A549 (cell line): ENCODE data around the gene LRRC51. TPM values are rescaled to one million over a fixed set of nuclear protein-coding genes. Genes with fewer than 3 reads are reported as not detected.

ENCODE experiments used
- ATAC-seq, 2 experiments: fragments of 200-7000 bp in 1 of 2; fragments of >200 bp in 1 of 2; cut with Nextera tagmentation in 1 of 2; cut with Tn5 transposase in 1 of 2; 3 replicates each; pipeline versions ENCODE4 v1.8.0 to v1.9.1; 2018 to 2020; ENCODE audit warnings: mild to moderate bottlenecking in 1 of 2, moderate library complexity in 1 of 2
- CTCF ChIA-PET: fragments of 300-600 bp; sonication (Branson Sonifier 250); formaldehyde crosslinking; extraction: SDS; loops from one replicate; lab custom pipeline; 2021; ENCODE audit warnings: antibody characterized with exemption, inconsistent platforms; lab: Yijun Ruan, JAX
- POLR2A ChIA-PET: fragments of 350-600 bp; formaldehyde crosslinking; extraction: SDS; loops from one replicate; lab custom pipeline; 2021; ENCODE audit warnings: antibody characterized with exemption, inconsistent platforms; lab: Yijun Ruan, JAX
- DNase-seq, 2 experiments: peaks; one replicate each; pipeline versions ENCODE4 v3.0.0 to v3.0.0-alpha.2; 2011 to 2016; ENCODE audit warnings: low read depth in 1 of 2, low spot score in 1 of 2
- FAIRE-seq: peaks from 2 replicates; lab custom pipeline; 2011; peaks lifted over from hg19 to GRCh38; lab: Jason Lieb, UNC
- H3K27ac ChIP-seq, 2 experiments: fragments of >200 bp; sonication (Bioruptor Twin); formaldehyde crosslinking; 3 replicates each; pipeline ENCODE4 v1.5.1; 2016 to 2017
- H3K4me1 ChIP-seq: fragments of >200 bp; sonication (Bioruptor Twin); formaldehyde crosslinking; 3 replicates; pipeline ENCODE4 v1.6.1; 2016
- H3K4me2 ChIP-seq: fragments of >200 bp; sonication (Bioruptor Twin); formaldehyde crosslinking; 3 replicates; pipeline ENCODE4 v1.6.1; 2016
- H3K4me3 ChIP-seq: fragments of >200 bp; sonication (Bioruptor Twin); formaldehyde crosslinking; 3 replicates; pipeline ENCODE4 v1.5.1; 2016
- H3K9me3 ChIP-seq: fragments of >200 bp; sonication (Bioruptor Twin); formaldehyde crosslinking; 3 replicates; pipeline ENCODE4 v1.6.1; 2016
- BHLHE40 ChIP-seq: IDR thresholded peaks from 2 replicates; pipeline ENCODE4 v1.6.1; 2012; ENCODE audit warnings: low read depth, low read length, inconsistent platforms
- CBX2 ChIP-seq: fragments of 200-600 bp; sonication (generic); IDR thresholded peaks from 2 replicates; pipeline ENCODE4 v1.6.1; 2016; ENCODE audit warnings: low read depth, mild to moderate bottlenecking, borderline replicate concordance
- CBX8 ChIP-seq: fragments of 200-600 bp; sonication (generic); IDR thresholded peaks from 2 replicates; pipeline ENCODE4 v1.6.1; 2016
- CEBPB ChIP-seq, 2 experiments: fragments of >200 bp in 1 of 2; sonication (Bioruptor Twin) in 1 of 2; formaldehyde crosslinking in 1 of 2; IDR thresholded peaks; 2 replicates each; pipeline ENCODE4 v1.6.1; 2012 to 2016
- EHF ChIP-seq: fragments of 250-450 bp; sonication (Bioruptor Pico); IDR thresholded peaks from 2 replicates; pipeline ENCODE4 v1.5.0; 2020; ENCODE audit warnings: mild to moderate bottlenecking
- EP300 ChIP-seq, 2 experiments: fragments of >200 bp; sonication (Bioruptor Twin); formaldehyde crosslinking; IDR thresholded peaks; 2 replicates in 1 of 2; 3 replicates in 1 of 2; pipeline ENCODE4 v1.6.1; 2016 to 2017
- ESRRA ChIP-seq: fragments of 150-350 bp; IDR thresholded peaks from 2 replicates; pipeline ENCODE4 v1.6.1; 2014; ENCODE audit warnings: mild to moderate bottlenecking, low read length, borderline replicate concordance
- FOXS1 ChIP-seq: fragments of 250-450 bp; sonication (Bioruptor Pico); IDR thresholded peaks from 2 replicates; pipeline ENCODE4 v1.5.0; 2020; ENCODE audit warnings: mild to moderate bottlenecking, moderate library complexity
- GATA3 ChIP-seq: IDR thresholded peaks from 2 replicates; pipeline ENCODE4 v1.6.1; 2012; ENCODE audit warnings: borderline replicate concordance
- HDAC2 ChIP-seq: fragments of 200-600 bp; sonication (generic); IDR thresholded peaks from 2 replicates; pipeline ENCODE4 v1.6.1; 2016
- HEYL ChIP-seq: fragments of 250-450 bp; sonication (Bioruptor Pico); IDR thresholded peaks from 2 replicates; pipeline ENCODE4 v1.8.0; 2021; ENCODE audit warnings: mild to moderate bottlenecking, moderate library complexity
- HOXB13 ChIP-seq: fragments of 250-450 bp; sonication (Bioruptor Pico); IDR thresholded peaks from 2 replicates; pipeline ENCODE4 v1.5.0; 2020; ENCODE audit warnings: low read depth, mild to moderate bottlenecking, moderate library complexity
- HOXB5 ChIP-seq: fragments of 250-450 bp; sonication (Bioruptor Pico); IDR thresholded peaks from 2 replicates; pipeline ENCODE4 v1.5.0; 2020; ENCODE audit warnings: mild to moderate bottlenecking, moderate library complexity
- JUNB ChIP-seq: fragments of >200 bp; sonication (Bioruptor Twin); formaldehyde crosslinking; IDR thresholded peaks from 2 replicates; pipeline ENCODE4 v1.6.1; 2016
- MAFK ChIP-seq: fragments of 450-650 bp; IDR thresholded peaks from 2 replicates; pipeline ENCODE4 v1.6.1; 2014; ENCODE audit not compliant: partially characterized antibody
- MYC ChIP-seq: IDR thresholded peaks from 2 replicates; pipeline ENCODE4 v1.6.1; 2012; ENCODE audit warnings: mild to moderate bottlenecking, inconsistent platforms, low read length, improper control_type of control experiment, borderline replicate concordance
- NFE2L2 ChIP-seq: fragments of 150-350 bp; conservative IDR thresholded peaks from 2 replicates; pipeline ENCODE4 v1.6.1; 2014; ENCODE audit warnings: low read length
- NR3C1 ChIP-seq: fragments of >200 bp; sonication (Bioruptor Twin); formaldehyde crosslinking; IDR thresholded peaks from 3 replicates; pipeline ENCODE4 v1.6.1; 2017
- RCOR1 ChIP-seq: fragments of 150-350 bp; IDR thresholded peaks from 2 replicates; pipeline ENCODE4 v1.6.1; 2014; ENCODE audit warnings: antibody characterized with exemption, low read length, low read depth
- SMC3 ChIP-seq: fragments of >200 bp; sonication (Bioruptor Twin); formaldehyde crosslinking; IDR thresholded peaks from 3 replicates; pipeline ENCODE4 v1.6.1; 2018; ENCODE audit warnings: inconsistent platforms
- SREBF2 ChIP-seq: fragments of 450-650 bp; IDR thresholded peaks from 2 replicates; pipeline ENCODE4 v1.6.1; 2014; ENCODE audit warnings: mild to moderate bottlenecking, moderate library complexity
- TFCP2L1 ChIP-seq: fragments of 250-450 bp; sonication (Bioruptor Pico); IDR thresholded peaks from 2 replicates; pipeline ENCODE4 v1.5.0; 2021; ENCODE audit warnings: mild to moderate bottlenecking
- TP53 ChIP-seq: fragments of 250-450 bp; sonication (Bioruptor Pico); IDR thresholded peaks from 2 replicates; pipeline ENCODE4 v1.5.0; 2021; ENCODE audit warnings: mild to moderate bottlenecking, moderate library complexity
- ZC3H11A ChIP-seq: fragments of 450-650 bp; IDR thresholded peaks from 2 replicates; pipeline ENCODE4 v1.6.1; 2014; ENCODE audit warnings: antibody characterized with exemption, mild to moderate bottlenecking
- ZFP36 ChIP-seq: fragments of 450-650 bp; IDR thresholded peaks from 2 replicates; pipeline ENCODE4 v1.6.1; 2014; ENCODE audit warnings: borderline replicate concordance; ENCODE audit not compliant: partially characterized antibody
- WGBS: methylation state at CpG from one replicate; pipeline ENCODE4 v1.1.6; 2017; ENCODE audit errors: missing lambda C conversion rate; 5-methylcytosine and 5-hydroxymethylcytosine counted together
- polyA plus RNA-seq, 4 experiments: library from polyadenylated mRNA; depleted of rRNA in 3 of 4; stranded (reverse); fragments of >200 nt; fragmentation: RNase III in 1 of 4; extraction: RNeasy Plus Mini Kit Qiagen cat#74134 plus additional on column Dnase treatment in 1 of 4; gene quantifications; 2 replicates in 3 of 4; 3 replicates in 1 of 4; pipeline ENCODE4 v1.2.3, GENCODE V29; 2011 to 2017
- TF ChIP-seq, protein P1 (sequence below): fragments of 250-450 bp; sonication (Bioruptor Pico); IDR thresholded peaks from 2 replicates; pipeline ENCODE4 v1.5.0; 2020; ENCODE audit warnings: low read depth, mild to moderate bottlenecking, moderate library complexity
- TF ChIP-seq, protein P2 (sequence below): fragments of >200 bp; sonication (Bioruptor Twin); formaldehyde crosslinking; IDR thresholded peaks from 3 replicates; pipeline ENCODE4 v1.6.1; 2016
- TF ChIP-seq, protein P3 (sequence below): IDR thresholded peaks from 2 replicates; pipeline ENCODE4 v1.6.1; 2012; ENCODE audit warnings: low read depth, borderline replicate concordance
- TF ChIP-seq, protein P4 (sequence below): fragments of 450-650 bp; IDR thresholded peaks from 2 replicates; pipeline ENCODE4 v1.6.1; 2014; ENCODE audit warnings: antibody characterized with exemption
- TF ChIP-seq, protein P5 (sequence below): fragments of 250-450 bp; sonication (Bioruptor Pico); IDR thresholded peaks from 2 replicates; pipeline ENCODE4 v1.5.0; 2021; ENCODE audit warnings: mild to moderate bottlenecking, moderate library complexity, borderline replicate concordance
- TF ChIP-seq, protein P6 (sequence below): fragments of >200 bp; sonication (Bioruptor Twin); formaldehyde crosslinking; IDR thresholded peaks from 3 replicates; pipeline ENCODE4 v1.5.1; 2016

LRRC51 gene
- polyA plus RNA-seq, 2 of the 4 experiments (the other 2 are of a cell fraction), result 8.2 to 14.3 TPM

DNA sequence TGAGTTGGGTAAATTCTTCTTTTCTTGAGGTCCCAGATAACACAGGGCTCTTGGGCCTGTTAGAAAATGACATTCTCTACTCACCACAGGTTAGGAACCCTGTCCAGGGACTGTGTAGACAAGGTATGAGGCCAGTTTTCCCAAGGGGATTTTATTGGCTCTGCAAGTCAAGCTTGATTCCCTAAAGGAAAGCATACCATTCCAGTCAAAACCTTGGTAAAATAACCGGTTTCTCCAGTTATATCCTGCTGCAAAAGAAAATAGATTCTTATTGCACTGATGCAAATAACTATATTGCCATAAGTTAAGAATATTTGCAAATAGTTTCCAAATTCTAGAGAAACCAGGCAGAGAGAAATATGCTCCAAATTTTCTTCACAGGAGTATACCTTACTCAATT lies 45.3 kb downstream of the LRRC51 start:
- CTCF ChIA-PET, result interaction anchor here (0.6 to 2.1 kb wide), 8 partner anchors 13 to 345 kb away, joined by 3 to 12 read pairs (median 3); partner anchors contain the start of gene ANAPC15
- no peaks in the 10 kb centered on the region for H3K4me1 ChIP-seq
- DNase-seq, result no peak
- H3K4me2 ChIP-seq, result no peak overlapping the region
- no peak overlapping the region for H3K4me3 ChIP-seq
- ATAC-seq, result no peak
- H3K9me3 ChIP-seq, result no peaks in the 10 kb centered on the region
- WGBS, result 33% methylated on average over 1 of the region's 1 CpG
- no peak for FAIRE-seq
- TF ChIP-seq TFCP2L1 (no peak), HOXB5 (CRISPR knock-in tag) (no peak), MYC (no peak), FOXS1 (no peak), ESRRA (no peak), NFE2L2 (no peak), ZC3H11A (no peak), ZFP36 (no peak), RCOR1 (no peak), GATA3 (no peak), HDAC2 (no peak), EP300 (IDR thresholded peaks at IDR 0.05) (no peak), HEYL (no peak)
- TF ChIP-seq, protein P1, sequence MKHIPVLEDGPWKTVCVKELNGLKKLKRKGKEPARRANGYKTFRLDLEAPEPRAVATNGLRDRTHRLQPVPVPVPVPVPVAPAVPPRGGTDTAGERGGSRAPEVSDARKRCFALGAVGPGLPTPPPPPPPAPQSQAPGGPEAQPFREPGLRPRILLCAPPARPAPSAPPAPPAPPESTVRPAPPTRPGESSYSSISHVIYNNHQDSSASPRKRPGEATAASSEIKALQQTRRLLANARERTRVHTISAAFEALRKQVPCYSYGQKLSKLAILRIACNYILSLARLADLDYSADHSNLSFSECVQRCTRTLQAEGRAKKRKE (CRISPR knock-in tag), result no peak
- TF ChIP-seq, protein P2, sequence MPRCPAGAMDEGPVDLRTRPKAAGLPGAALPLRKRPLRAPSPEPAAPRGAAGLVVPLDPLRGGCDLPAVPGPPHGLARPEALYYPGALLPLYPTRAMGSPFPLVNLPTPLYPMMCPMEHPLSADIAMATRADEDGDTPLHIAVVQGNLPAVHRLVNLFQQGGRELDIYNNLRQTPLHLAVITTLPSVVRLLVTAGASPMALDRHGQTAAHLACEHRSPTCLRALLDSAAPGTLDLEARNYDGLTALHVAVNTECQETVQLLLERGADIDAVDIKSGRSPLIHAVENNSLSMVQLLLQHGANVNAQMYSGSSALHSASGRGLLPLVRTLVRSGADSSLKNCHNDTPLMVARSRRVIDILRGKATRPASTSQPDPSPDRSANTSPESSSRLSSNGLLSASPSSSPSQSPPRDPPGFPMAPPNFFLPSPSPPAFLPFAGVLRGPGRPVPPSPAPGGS, result no peak
- POLR2A ChIA-PET, result no interaction called here
- H3K27ac ChIP-seq, result no peak overlapping the region

DNA sequence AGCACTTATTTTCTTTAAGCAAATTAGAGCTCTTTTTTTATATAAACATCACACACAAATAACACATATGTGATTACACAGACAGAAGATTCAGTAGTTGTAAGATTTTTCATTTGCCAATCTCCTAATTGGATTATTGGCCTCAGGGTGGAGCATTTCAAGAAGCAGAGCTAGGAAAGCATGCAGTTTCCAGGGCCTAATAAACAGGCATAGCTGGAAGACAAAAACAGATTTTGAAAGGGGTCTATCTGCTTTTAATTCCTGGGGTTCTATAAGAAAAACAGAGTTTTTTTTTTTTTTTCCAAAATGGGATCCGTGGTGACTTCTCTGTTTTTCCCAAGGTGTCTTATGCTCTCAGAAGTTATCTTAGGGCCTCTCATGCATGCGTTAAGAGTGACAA lies 47.3 kb downstream of the LRRC51 start:
- ATAC-seq (no peak), FAIRE-seq (no peak), DNase-seq (no peak)
- 37% methylated on average over 2 of the region's 2 CpGs for WGBS
- H3K4me1 ChIP-seq, result no peaks in the 10 kb centered on the region
- H3K4me2 ChIP-seq, result no peak overlapping the region
- TF ChIP-seq CBX2, result no peak
- TF ChIP-seq JUNB, result no peak
- TF ChIP-seq MAFK, result no peak
- no peak for TF ChIP-seq EHF
- no peak for TF ChIP-seq BHLHE40
- no peak for TF ChIP-seq CBX8
- TF ChIP-seq, protein P3, sequence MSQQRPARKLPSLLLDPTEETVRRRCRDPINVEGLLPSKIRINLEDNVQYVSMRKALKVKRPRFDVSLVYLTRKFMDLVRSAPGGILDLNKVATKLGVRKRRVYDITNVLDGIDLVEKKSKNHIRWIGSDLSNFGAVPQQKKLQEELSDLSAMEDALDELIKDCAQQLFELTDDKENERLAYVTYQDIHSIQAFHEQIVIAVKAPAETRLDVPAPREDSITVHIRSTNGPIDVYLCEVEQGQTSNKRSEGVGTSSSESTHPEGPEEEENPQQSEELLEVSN, result no peak
- no peak for TF ChIP-seq SMC3
- TF ChIP-seq CEBPB (IDR thresholded peaks at IDR 0.05), result no peak
- no peak for TF ChIP-seq SREBF2
- no peak for TF ChIP-seq HOXB13 (CRISPR knock-in tag)
- TF ChIP-seq NR3C1, result no peak
- no peak for TF ChIP-seq HDAC2
- no peak for TF ChIP-seq HOXB5 (CRISPR knock-in tag)
- TF ChIP-seq, protein P4, sequence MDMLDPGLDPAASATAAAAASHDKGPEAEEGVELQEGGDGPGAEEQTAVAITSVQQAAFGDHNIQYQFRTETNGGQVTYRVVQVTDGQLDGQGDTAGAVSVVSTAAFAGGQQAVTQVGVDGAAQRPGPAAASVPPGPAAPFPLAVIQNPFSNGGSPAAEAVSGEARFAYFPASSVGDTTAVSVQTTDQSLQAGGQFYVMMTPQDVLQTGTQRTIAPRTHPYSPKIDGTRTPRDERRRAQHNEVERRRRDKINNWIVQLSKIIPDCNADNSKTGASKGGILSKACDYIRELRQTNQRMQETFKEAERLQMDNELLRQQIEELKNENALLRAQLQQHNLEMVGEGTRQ, result no peak
- TF ChIP-seq HEYL, result no peak
- TF ChIP-seq, protein P5, sequence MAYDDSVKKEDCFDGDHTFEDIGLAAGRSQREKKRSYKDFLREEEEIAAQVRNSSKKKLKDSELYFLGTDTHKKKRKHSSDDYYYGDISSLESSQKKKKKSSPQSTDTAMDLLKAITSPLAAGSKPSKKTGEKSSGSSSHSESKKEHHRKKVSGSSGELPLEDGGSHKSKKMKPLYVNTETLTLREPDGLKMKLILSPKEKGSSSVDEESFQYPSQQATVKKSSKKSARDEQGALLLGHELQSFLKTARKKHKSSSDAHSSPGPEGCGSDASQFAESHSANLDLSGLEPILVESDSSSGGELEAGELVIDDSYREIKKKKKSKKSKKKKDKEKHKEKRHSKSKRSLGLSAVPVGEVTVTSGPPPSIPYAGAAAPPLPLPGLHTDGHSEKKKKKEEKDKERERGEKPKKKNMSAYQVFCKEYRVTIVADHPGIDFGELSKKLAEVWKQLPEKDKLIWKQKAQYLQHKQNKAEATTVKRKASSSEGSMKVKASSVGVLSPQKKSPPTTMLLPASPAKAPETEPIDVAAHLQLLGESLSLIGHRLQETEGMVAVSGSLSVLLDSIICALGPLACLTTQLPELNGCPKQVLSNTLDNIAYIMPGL (CRISPR knock-in tag), result no peak
- TF ChIP-seq TP53 (CRISPR knock-in tag), result no peak
- no peak for TF ChIP-seq TFCP2L1
- TF ChIP-seq, protein P6, sequence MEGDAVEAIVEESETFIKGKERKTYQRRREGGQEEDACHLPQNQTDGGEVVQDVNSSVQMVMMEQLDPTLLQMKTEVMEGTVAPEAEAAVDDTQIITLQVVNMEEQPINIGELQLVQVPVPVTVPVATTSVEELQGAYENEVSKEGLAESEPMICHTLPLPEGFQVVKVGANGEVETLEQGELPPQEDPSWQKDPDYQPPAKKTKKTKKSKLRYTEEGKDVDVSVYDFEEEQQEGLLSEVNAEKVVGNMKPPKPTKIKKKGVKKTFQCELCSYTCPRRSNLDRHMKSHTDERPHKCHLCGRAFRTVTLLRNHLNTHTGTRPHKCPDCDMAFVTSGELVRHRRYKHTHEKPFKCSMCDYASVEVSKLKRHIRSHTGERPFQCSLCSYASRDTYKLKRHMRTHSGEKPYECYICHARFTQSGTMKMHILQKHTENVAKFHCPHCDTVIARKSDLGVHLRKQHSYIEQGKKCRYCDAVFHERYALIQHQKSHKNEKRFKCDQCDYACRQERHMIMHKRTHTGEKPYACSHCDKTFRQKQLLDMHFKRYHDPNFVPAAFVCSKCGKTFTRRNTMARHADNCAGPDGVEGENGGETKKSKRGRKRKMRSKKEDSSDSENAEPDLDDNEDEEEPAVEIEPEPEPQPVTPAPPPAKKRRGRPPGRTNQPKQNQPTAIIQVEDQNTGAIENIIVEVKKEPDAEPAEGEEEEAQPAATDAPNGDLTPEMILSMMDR, result no peak
- no peaks in the 10 kb centered on the region for H3K9me3 ChIP-seq
- no peak overlapping the region for H3K4me3 ChIP-seq
- ChIA-PET CTCF (interaction anchor here (0.7 to 1.5 kb wide), 2 partner anchors 103 to 164 kb away, joined by 3 to 5 read pairs; no protein-coding TSS in a partner anchor), POLR2A (no interaction called here)
- H3K27ac ChIP-seq, result no peak overlapping the region
